Neural cell (in vitro differentiated cells): ENCODE results near the gene TGFBI.

Source experiments
- EP300 ChIP-seq: fragments of 450-650 bp; conservative IDR thresholded peaks from 2 replicates; pipeline ENCODE4 v1.6.1; 2014; ENCODE audit warnings: antibody characterized with exemption, mild to moderate bottlenecking, moderate library complexity; ENCODE audit not compliant: poor library complexity, severe bottlenecking
- SMC3 ChIP-seq: fragments of 450-650 bp; conservative IDR thresholded peaks from 2 replicates; pipeline ENCODE4 v1.6.1; 2014; ENCODE audit warnings: antibody characterized with exemption, mild to moderate bottlenecking, moderate library complexity; ENCODE audit not compliant: poor library complexity
- TF ChIP-seq, protein P1 (sequence below): fragments of 450-650 bp; IDR thresholded peaks from 2 replicates; pipeline ENCODE4 v1.5.1; 2014; ENCODE audit warnings: antibody characterized with exemption, mild to moderate bottlenecking, moderate library complexity; ENCODE audit not compliant: poor library complexity, severe bottlenecking

DNA sequence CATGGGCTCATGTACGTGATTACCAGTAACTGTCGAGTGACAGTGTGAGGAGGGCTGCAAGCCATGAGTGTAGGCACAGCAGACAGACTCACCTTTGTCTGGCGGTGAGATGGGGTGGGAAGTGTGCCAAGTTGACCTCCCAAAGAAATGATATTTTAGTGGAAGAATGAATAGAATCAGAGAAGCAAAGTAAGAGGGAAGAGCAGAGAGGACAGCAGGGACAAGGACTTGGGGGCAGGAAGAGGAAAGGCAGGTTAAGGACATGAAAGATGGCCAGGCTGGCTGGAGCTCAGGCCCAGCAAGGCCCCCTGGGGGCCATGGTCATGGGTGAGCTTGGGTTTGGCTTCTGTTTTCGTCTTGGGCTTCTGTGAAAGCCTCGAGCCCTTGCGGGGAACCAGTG is 20.2 kb downstream of the TGFBI start:
- TF ChIP-seq, protein P1, sequence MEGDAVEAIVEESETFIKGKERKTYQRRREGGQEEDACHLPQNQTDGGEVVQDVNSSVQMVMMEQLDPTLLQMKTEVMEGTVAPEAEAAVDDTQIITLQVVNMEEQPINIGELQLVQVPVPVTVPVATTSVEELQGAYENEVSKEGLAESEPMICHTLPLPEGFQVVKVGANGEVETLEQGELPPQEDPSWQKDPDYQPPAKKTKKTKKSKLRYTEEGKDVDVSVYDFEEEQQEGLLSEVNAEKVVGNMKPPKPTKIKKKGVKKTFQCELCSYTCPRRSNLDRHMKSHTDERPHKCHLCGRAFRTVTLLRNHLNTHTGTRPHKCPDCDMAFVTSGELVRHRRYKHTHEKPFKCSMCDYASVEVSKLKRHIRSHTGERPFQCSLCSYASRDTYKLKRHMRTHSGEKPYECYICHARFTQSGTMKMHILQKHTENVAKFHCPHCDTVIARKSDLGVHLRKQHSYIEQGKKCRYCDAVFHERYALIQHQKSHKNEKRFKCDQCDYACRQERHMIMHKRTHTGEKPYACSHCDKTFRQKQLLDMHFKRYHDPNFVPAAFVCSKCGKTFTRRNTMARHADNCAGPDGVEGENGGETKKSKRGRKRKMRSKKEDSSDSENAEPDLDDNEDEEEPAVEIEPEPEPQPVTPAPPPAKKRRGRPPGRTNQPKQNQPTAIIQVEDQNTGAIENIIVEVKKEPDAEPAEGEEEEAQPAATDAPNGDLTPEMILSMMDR, result no peak
- TF ChIP-seq EP300 (no peak), SMC3 (no peak)
